Astrocyte of the spinal cord (primary cell): Measurements from ENCODE around the gene MRPL51.

Experiments
- DNase-seq: peaks from one replicate; pipeline ENCODE4 v3.0.0; 2011; ENCODE audit warnings: low read depth, low spot score
- H3K4me3 ChIP-seq: 2 replicates; pipeline ENCODE4 v1.5.1; 2011; ENCODE audit warnings: low read depth, mild to moderate bottlenecking, low read length, moderate library complexity
- CTCF ChIP-seq: IDR thresholded peaks from 2 replicates; pipeline ENCODE4 v1.5.1; 2012; ENCODE audit warnings: low read depth, mild to moderate bottlenecking, low read length, inconsistent platforms
- in situ Hi-C: cut with HindIII; loops from 2 replicates; pipeline ENCODE4 v1.10.0; 2017; ENCODE audit warnings: low sequenced_read_pairs

Gene MRPL51

GRCh38 chr12:6464531-6464930 lies 28.5 kb downstream of the MRPL51 start:
- DNase-seq = no peak
- no peak overlapping the region for H3K4me3 ChIP-seq
- no peak for TF ChIP-seq CTCF
- in situ Hi-C loops = loop anchor here (25.0 kb wide), 1 partner anchor 152 kb away; the partner anchor contains the start of gene PLEKHG6

- DNase-seq = no peak
- no peak for TF ChIP-seq CTCF
- H3K4me3 ChIP-seq = no peak overlapping the region
- in situ Hi-C loops = loop anchor here (25.0 kb wide), 1 partner anchor 152 kb away; the partner anchor contains the start of gene PLEKHG6
Measured at GRCh38 chr12:6463858-6464257, 29.2 kb downstream of the MRPL51 start.

GRCh38 chr12:6463216-6463615 lies 29.8 kb downstream of the MRPL51 start:
- TF ChIP-seq CTCF = no peak
- in situ Hi-C loops = loop anchor here (25.0 kb wide), 1 partner anchor 151 kb away; the partner anchor contains the start of gene PLEKHG6
- H3K4me3 ChIP-seq = no peak overlapping the region
- no peak for DNase-seq

- TF ChIP-seq CTCF = no peak
- DNase-seq = no peak
- in situ Hi-C loops = loop anchor here (25.0 kb wide), 1 partner anchor 150 kb away; the partner anchor contains the start of gene PLEKHG6
- no peak overlapping the region for H3K4me3 ChIP-seq
Measured at GRCh38 chr12:6462234-6462995, 30.6 kb downstream of the MRPL51 start.

- in situ Hi-C loops = loop anchor here (25.0 kb wide), 1 partner anchor 149 kb away; the partner anchor contains the start of gene PLEKHG6
- no peak for DNase-seq
- H3K4me3 ChIP-seq = no peak overlapping the region
- no peak for TF ChIP-seq CTCF
Measured at GRCh38 chr12:6461401-6462233, 31.4 kb downstream of the MRPL51 start.

GRCh38 chr12:6460751-6461371 lies 32.2 kb downstream of the MRPL51 start:
- DNase-seq = no peak
- in situ Hi-C loops = loop anchor here (25.0 kb wide), 1 partner anchor 149 kb away; the partner anchor contains the start of gene PLEKHG6
- no peak overlapping the region for H3K4me3 ChIP-seq
- TF ChIP-seq CTCF = no peak
